ENCODE data around the gene HDAC11. TPM values are rescaled to one million over a fixed set of nuclear protein-coding genes. Genes with fewer than 3 reads are reported as not detected.
A peak's percentile ranks its signal among the peaks of the same experiment; 100 is the strongest.

Gene HDAC11
- total RNA-seq, 1 donor from 2014 or later, result 8.9 TPM

- Histone ChIP-seq H3K9me3 (ENCODE audit: control insufficient read depth in 3 of 3, low read length in 3 of 3) (no peaks in the 10 kb centered on the region), H3K4me3 (ENCODE audit: low read length in 3 of 3) (no peak overlapping the region), H3K9ac (ENCODE audit: low read depth in 1 of 3, low read length in 3 of 3) (no peak overlapping the region), H3K27me3 (ENCODE audit: control insufficient read depth in 3 of 3, insufficient read depth in 3 of 3, low read length in 3 of 3) (no peaks in the 10 kb centered on the region), H3K27ac (ENCODE audit: low read depth, low read length) (no peak overlapping the region), H3K4me1 (ENCODE audit: control insufficient read depth in 3 of 3, insufficient read depth in 3 of 3, low read length in 3 of 3) (peaks cover 7 to 25% (median 16%) of the 10 kb centered on the region in 3 donors), H3K36me3 (ENCODE audit: control insufficient read depth in 3 of 3, insufficient read depth in 3 of 3, low read length in 3 of 3) (no peaks in the 10 kb centered on the region)
Measured at GRCh38 chr3:13455644-13456043, 24.5 kb upstream of the HDAC11 start.

- Histone ChIP-seq H3K27me3 (ENCODE audit: control insufficient read depth in 3 of 3, insufficient read depth in 3 of 3, low read length in 3 of 3) (no peaks in the 10 kb centered on the region), H3K27ac (ENCODE audit: low read depth, low read length) (no peak overlapping the region), H3K9me3 (ENCODE audit: control insufficient read depth in 3 of 3, low read length in 3 of 3) (no peaks in the 10 kb centered on the region), H3K36me3 (ENCODE audit: control insufficient read depth in 3 of 3, insufficient read depth in 3 of 3, low read length in 3 of 3) (no peaks in the 10 kb centered on the region), H3K4me1 (ENCODE audit: control insufficient read depth in 3 of 3, insufficient read depth in 3 of 3, low read length in 3 of 3) (peaks cover 12 to 30% (median 29%) of the 10 kb centered on the region in 3 donors), H3K9ac (ENCODE audit: low read depth in 1 of 3, low read length in 3 of 3) (no peak overlapping the region), H3K4me3 (ENCODE audit: low read length in 3 of 3) (no peak overlapping the region)
Measured at GRCh38 chr3:13457593-13457992, 22.5 kb upstream of the HDAC11 start.

GRCh38 chr3:13459605-13460340 is 20.3 kb upstream of the HDAC11 start:
- Histone ChIP-seq H3K9ac (ENCODE audit: low read depth in 1 of 3, low read length in 3 of 3) (peak overlapping the region in 1 of 3 donors; percentile 33), H3K36me3 (ENCODE audit: control insufficient read depth in 3 of 3, insufficient read depth in 3 of 3, low read length in 3 of 3) (no peaks in the 10 kb centered on the region), H3K4me1 (ENCODE audit: control insufficient read depth in 3 of 3, insufficient read depth in 3 of 3, low read length in 3 of 3) (peaks cover 21 to 43% (median 42%) of the 10 kb centered on the region in 3 donors), H3K4me3 (ENCODE audit: low read length in 3 of 3) (no peak overlapping the region), H3K9me3 (ENCODE audit: control insufficient read depth in 3 of 3, low read length in 3 of 3) (no peaks in the 10 kb centered on the region), H3K27ac (ENCODE audit: low read depth, low read length) (no peak overlapping the region), H3K27me3 (ENCODE audit: control insufficient read depth in 3 of 3, insufficient read depth in 3 of 3, low read length in 3 of 3) (no peaks in the 10 kb centered on the region)

GRCh38 chr3:13460341-13460736 is 19.8 kb upstream of the HDAC11 start:
- H3K36me3 ChIP-seq (ENCODE audit: control insufficient read depth in 3 of 3, insufficient read depth in 3 of 3, low read length in 3 of 3), result no peaks in the 10 kb centered on the region
- no peak overlapping the region for H3K4me3 ChIP-seq (ENCODE audit: low read length in 3 of 3)
- H3K4me1 ChIP-seq (ENCODE audit: control insufficient read depth in 3 of 3, insufficient read depth in 3 of 3, low read length in 3 of 3), result peaks cover 21 to 44% (median 43%) of the 10 kb centered on the region in 3 donors
- no peak overlapping the region for H3K27ac ChIP-seq (ENCODE audit: low read depth, low read length)
- H3K9ac ChIP-seq (ENCODE audit: low read depth in 1 of 3, low read length in 3 of 3), result no peak overlapping the region
- no peaks in the 10 kb centered on the region for H3K9me3 ChIP-seq (ENCODE audit: control insufficient read depth in 3 of 3, low read length in 3 of 3)
- no peaks in the 10 kb centered on the region for H3K27me3 ChIP-seq (ENCODE audit: control insufficient read depth in 3 of 3, insufficient read depth in 3 of 3, low read length in 3 of 3)

- Histone ChIP-seq H3K9ac (ENCODE audit: low read depth in 1 of 3, low read length in 3 of 3) (no peak overlapping the region), H3K4me1 (ENCODE audit: control insufficient read depth in 3 of 3, insufficient read depth in 3 of 3, low read length in 3 of 3) (peaks cover 21 to 44% (median 43%) of the 10 kb centered on the region in 3 donors), H3K9me3 (ENCODE audit: control insufficient read depth in 3 of 3, low read length in 3 of 3) (no peaks in the 10 kb centered on the region), H3K4me3 (ENCODE audit: low read length in 3 of 3) (no peak overlapping the region), H3K27me3 (ENCODE audit: control insufficient read depth in 3 of 3, insufficient read depth in 3 of 3, low read length in 3 of 3) (no peaks in the 10 kb centered on the region), H3K36me3 (ENCODE audit: control insufficient read depth in 3 of 3, insufficient read depth in 3 of 3, low read length in 3 of 3) (no peaks in the 10 kb centered on the region), H3K27ac (ENCODE audit: low read depth, low read length) (peak overlapping the region; percentile 80)
Measured at GRCh38 chr3:13461169-13462124, 18.7 kb upstream of the HDAC11 start.

DNA sequence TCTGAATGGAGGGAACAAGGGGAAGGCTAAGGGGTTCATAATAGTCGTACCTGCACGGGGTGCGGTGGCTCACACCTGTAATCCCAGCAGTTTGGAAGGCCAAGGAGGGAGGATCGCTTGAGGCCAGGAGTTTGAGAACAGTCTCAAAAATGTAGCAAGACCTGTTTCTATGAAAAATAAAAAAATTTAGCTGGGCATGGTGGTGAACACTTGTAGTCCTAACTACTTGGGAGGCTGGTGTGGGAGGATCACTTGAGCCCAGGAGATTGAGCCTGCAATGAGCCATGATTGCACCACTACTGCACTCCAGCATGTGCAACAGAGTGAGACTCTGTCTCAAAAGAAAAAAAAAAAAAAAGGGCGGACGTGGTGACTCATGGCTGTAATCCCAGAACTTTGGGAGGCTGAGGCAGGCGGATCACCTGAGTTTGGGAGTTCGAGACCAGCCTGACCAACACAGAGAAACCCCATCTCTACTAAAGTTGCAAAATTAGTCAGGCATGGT is 17.9 kb upstream of the HDAC11 start:
- H3K4me3 ChIP-seq (ENCODE audit: low read length in 3 of 3), result peak overlapping the region in 1 of 3 donors; percentile 32
- H3K27me3 ChIP-seq (ENCODE audit: control insufficient read depth in 3 of 3, insufficient read depth in 3 of 3, low read length in 3 of 3), result no peaks in the 10 kb centered on the region
- H3K9me3 ChIP-seq (ENCODE audit: control insufficient read depth in 3 of 3, low read length in 3 of 3), result no peaks in the 10 kb centered on the region
- peak overlapping the region in 1 of 3 donors; percentile 40 for H3K9ac ChIP-seq (ENCODE audit: low read depth in 1 of 3, low read length in 3 of 3)
- no peaks in the 10 kb centered on the region for H3K36me3 ChIP-seq (ENCODE audit: control insufficient read depth in 3 of 3, insufficient read depth in 3 of 3, low read length in 3 of 3)
- H3K27ac ChIP-seq (ENCODE audit: low read depth, low read length), result peak overlapping the region; percentile 80
- peaks cover 21 to 44% (median 43%) of the 10 kb centered on the region in 3 donors for H3K4me1 ChIP-seq (ENCODE audit: control insufficient read depth in 3 of 3, insufficient read depth in 3 of 3, low read length in 3 of 3)

DNA sequence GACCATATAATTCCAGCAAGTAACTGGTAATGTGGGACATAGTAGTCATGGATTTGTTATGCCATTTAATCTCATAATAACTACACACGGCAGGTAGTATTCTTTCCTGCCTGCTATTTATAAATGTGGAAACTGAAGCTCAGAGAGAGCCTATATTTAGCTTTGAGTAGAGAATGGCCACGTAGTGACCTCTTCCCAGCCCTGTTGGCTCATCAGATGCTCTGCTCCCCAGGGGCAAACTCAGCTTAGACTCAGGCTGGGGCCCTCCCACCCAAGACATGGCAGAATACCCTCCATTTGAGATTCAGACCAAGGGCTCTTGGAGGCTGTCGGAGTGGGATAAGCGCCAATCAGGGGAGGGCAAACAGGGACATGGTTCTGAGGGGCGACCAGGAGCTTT is 17.3 kb upstream of the HDAC11 start:
- Histone ChIP-seq H3K36me3 (ENCODE audit: control insufficient read depth in 3 of 3, insufficient read depth in 3 of 3, low read length in 3 of 3) (no peaks in the 10 kb centered on the region), H3K9me3 (ENCODE audit: control insufficient read depth in 3 of 3, low read length in 3 of 3) (no peaks in the 10 kb centered on the region), H3K4me3 (ENCODE audit: low read length in 3 of 3) (peak overlapping the region in 2 of 3 donors; percentile 32), H3K27me3 (ENCODE audit: control insufficient read depth in 3 of 3, insufficient read depth in 3 of 3, low read length in 3 of 3) (no peaks in the 10 kb centered on the region), H3K4me1 (ENCODE audit: control insufficient read depth in 3 of 3, insufficient read depth in 3 of 3, low read length in 3 of 3) (peaks cover 21 to 44% (median 43%) of the 10 kb centered on the region in 3 donors), H3K9ac (ENCODE audit: low read depth in 1 of 3, low read length in 3 of 3) (peak overlapping the region in 2 of 3 donors; percentile 21 to 40), H3K27ac (ENCODE audit: low read depth, low read length) (peak overlapping the region; percentile 80)

- Histone ChIP-seq H3K27ac (ENCODE audit: low read depth, low read length) (no peak overlapping the region), H3K36me3 (ENCODE audit: control insufficient read depth in 3 of 3, insufficient read depth in 3 of 3, low read length in 3 of 3) (no peaks in the 10 kb centered on the region), H3K9me3 (ENCODE audit: control insufficient read depth in 3 of 3, low read length in 3 of 3) (no peaks in the 10 kb centered on the region), H3K4me3 (ENCODE audit: low read length in 3 of 3) (no peak overlapping the region), H3K4me1 (ENCODE audit: control insufficient read depth in 3 of 3, insufficient read depth in 3 of 3, low read length in 3 of 3) (peaks cover 21 to 44% (median 43%) of the 10 kb centered on the region in 3 donors), H3K27me3 (ENCODE audit: control insufficient read depth in 3 of 3, insufficient read depth in 3 of 3, low read length in 3 of 3) (no peaks in the 10 kb centered on the region), H3K9ac (ENCODE audit: low read depth in 1 of 3, low read length in 3 of 3) (no peak overlapping the region)
Measured at GRCh38 chr3:13463618-13464400, 16.3 kb upstream of the HDAC11 start.

DNA sequence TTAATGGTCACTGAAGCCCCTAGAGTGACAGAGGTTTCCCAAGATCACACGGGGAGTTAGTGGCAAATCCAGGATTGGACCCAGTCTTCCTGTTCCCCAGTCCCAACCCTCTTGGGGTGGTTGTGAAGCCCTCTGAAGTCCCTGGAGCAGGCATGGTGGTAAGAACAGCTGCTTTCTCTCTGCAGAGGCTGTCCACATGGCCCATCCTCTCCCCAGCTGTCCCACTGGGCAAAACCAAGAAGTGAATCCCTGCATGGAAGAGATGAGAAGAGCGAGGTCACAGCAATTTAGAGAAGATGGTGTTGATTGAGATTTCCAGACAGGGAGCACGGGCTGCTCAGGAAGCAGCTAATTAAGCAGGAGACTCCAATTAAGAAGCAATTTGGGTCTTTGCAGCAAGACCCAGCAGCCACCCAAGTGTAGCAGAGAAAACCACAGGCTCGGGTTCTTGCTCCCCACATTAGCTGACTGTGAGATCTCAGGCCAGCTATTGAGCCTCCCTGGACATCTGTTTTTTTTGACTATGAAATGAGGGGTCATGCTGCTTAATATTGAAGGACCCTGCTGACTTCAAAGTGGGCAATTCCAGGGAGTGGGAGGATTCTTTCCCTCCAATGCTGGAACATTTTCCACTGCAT is 14.8 kb upstream of the HDAC11 start:
- Histone ChIP-seq H3K9me3 (ENCODE audit: control insufficient read depth in 3 of 3, low read length in 3 of 3) (no peaks in the 10 kb centered on the region), H3K36me3 (ENCODE audit: control insufficient read depth in 3 of 3, insufficient read depth in 3 of 3, low read length in 3 of 3) (no peaks in the 10 kb centered on the region), H3K27ac (ENCODE audit: low read depth, low read length) (no peak overlapping the region)

More for the DNA sequence above, 14.8 kb upstream of the HDAC11 start:
- H3K9ac ChIP-seq (ENCODE audit: low read depth in 1 of 3, low read length in 3 of 3), result no peak overlapping the region
- H3K4me3 ChIP-seq (ENCODE audit: low read length in 3 of 3), result no peak overlapping the region
- H3K4me1 ChIP-seq (ENCODE audit: control insufficient read depth in 3 of 3, insufficient read depth in 3 of 3, low read length in 3 of 3), result peaks cover 21 to 38% (median 35%) of the 10 kb centered on the region in 3 donors
- no peaks in the 10 kb centered on the region for H3K27me3 ChIP-seq (ENCODE audit: control insufficient read depth in 3 of 3, insufficient read depth in 3 of 3, low read length in 3 of 3)

Data from skeletal muscle tissue (tissue), 4 donors.